HL-60/S4 treated with retinoic acid at 250 ng/mL for 4 days and 3 days (cell line): ENCODE measurements around the gene ZBTB32.
"Not testable (repeated sequence)": the region's sequence is repeated elsewhere in the genome, so short reads cannot be mapped to it uniquely, and the experiment has no call there.

Experiments
- in situ Hi-C: fragments of 300-500 bp; cut with MboI; formaldehyde crosslinking; loops from 2 replicates; pipeline ENCODE4 v1.7.0; 2022; ENCODE audit warnings: low sequenced_read_pairs

ZBTB32 gene

GRCh38 chr19:35704218-35704617, at the start of gene ZBTB32:
Gene ZBTB32 (plus strand): TSS chr19:35704558. CDS start chr19:35714627, 10,069 bp downstream.
- in situ Hi-C loops: no loop called here

- in situ Hi-C loops: not testable (repeated sequence)
Observed at GRCh38 chr19:35654828-35655227, 49.5 kb upstream of the ZBTB32 start.

- in situ Hi-C loops: no loop called here
Observed at GRCh38 chr19:35655600-35655999, 48.8 kb upstream of the ZBTB32 start.

GRCh38 chr19:35656700-35657099, 47.7 kb upstream of the ZBTB32 start:
- in situ Hi-C loops: no loop called here

GRCh38 chr19:35657904-35658700, 46.3 kb upstream of the ZBTB32 start:
- in situ Hi-C loops: no loop called here

- in situ Hi-C loops: no loop called here
Observed at GRCh38 chr19:35661995-35662340, 42.4 kb upstream of the ZBTB32 start.

- in situ Hi-C loops: no loop called here
Observed at GRCh38 chr19:35663981-35664380, 40.4 kb upstream of the ZBTB32 start.

GRCh38 chr19:35665157-35665556, 39.2 kb upstream of the ZBTB32 start:
- in situ Hi-C loops: no loop called here

- in situ Hi-C loops: no loop called here
Observed at GRCh38 chr19:35665604-35666003, 38.8 kb upstream of the ZBTB32 start.

GRCh38 chr19:35666251-35666913, 38.0 kb upstream of the ZBTB32 start, which contains the start of gene UPK1A:
Gene UPK1A (plus strand): TSS chr19:35666517. CDS start chr19:35666813, 296 bp downstream.
- in situ Hi-C loops: no loop called here

GRCh38 chr19:35669566-35669965, 34.8 kb upstream of the ZBTB32 start:
- in situ Hi-C loops: no loop called here

- in situ Hi-C loops: no loop called here
Observed at GRCh38 chr19:35669974-35670373, 34.4 kb upstream of the ZBTB32 start.

GRCh38 chr19:35670686-35671085, 33.7 kb upstream of the ZBTB32 start:
- in situ Hi-C loops: no loop called here

GRCh38 chr19:35671818-35672217, 32.5 kb upstream of the ZBTB32 start:
- in situ Hi-C loops: no loop called here

- in situ Hi-C loops: no loop called here
Observed at GRCh38 chr19:35673121-35673804, 31.1 kb upstream of the ZBTB32 start.

GRCh38 chr19:35675589-35676140, 28.7 kb upstream of the ZBTB32 start:
- in situ Hi-C loops: no loop called here

GRCh38 chr19:35689836-35690235, 14.5 kb upstream of the ZBTB32 start:
- in situ Hi-C loops: no loop called here

- in situ Hi-C loops: not testable (repeated sequence)
Observed at GRCh38 chr19:35691106-35691505, 13.3 kb upstream of the ZBTB32 start.

- in situ Hi-C loops: no loop called here
Observed at GRCh38 chr19:35692010-35692409, 12.3 kb upstream of the ZBTB32 start.

GRCh38 chr19:35693422-35693821, 10.9 kb upstream of the ZBTB32 start:
- in situ Hi-C loops: no loop called here

GRCh38 chr19:35693835-35694599, 10.3 kb upstream of the ZBTB32 start:
- in situ Hi-C loops: no loop called here
